ENCODE measurements around the gene CMTM7.
A peak's percentile ranks its signal among the peaks of the same experiment; 100 is the strongest.

CMTM7 gene, protein sequence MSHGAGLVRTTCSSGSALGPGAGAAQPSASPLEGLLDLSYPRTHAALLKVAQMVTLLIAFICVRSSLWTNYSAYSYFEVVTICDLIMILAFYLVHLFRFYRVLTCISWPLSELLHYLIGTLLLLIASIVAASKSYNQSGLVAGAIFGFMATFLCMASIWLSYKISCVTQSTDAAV

DNA sequence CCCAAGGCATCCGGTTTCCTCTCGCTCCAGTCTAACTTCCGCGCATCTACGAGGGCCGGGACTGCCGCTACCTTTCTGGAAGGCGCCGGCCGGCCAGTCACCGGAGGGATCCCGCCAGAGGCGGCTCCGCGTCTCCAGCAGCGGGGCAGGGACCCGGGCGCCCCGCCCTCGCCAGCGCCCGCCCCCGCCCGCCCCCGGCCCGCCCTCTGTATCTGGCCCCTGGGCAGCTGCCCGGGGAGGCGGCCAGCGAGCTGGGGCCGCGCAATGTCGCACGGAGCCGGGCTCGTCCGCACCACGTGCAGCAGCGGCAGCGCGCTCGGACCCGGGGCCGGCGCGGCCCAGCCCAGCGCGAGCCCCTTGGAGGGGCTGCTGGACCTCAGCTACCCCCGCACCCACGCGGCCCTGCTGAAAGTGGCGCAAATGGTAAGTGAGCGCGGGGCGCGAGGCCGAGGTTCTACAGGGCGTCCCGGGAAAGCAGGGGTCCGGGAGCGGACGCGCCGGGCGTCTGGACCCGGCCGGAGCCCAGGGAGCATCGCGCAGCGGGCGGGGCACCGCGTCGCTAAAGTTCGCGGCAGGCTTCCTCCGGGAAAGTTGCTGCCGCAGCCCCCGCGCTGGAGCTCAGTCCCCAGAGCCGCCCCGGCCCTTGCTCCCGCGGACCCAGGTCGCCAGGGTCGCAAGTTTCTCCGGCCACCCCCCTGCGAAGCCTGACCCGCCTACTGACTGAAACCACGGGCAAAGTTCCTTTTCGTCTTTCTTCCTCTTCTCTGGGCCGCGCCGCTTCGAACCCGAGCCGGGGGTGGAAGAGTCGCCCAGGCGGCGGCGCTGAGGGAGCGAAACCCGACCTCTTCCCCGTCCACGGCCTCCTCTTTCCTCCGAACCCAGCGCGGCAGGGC, at the start of gene CMTM7:
Gene CMTM7 (plus strand): TSS at position 211 of the 893 bp plus-strand sequence. CDS start 54 bp downstream, at position 265.
- no peak for DNase-seq

DNA sequence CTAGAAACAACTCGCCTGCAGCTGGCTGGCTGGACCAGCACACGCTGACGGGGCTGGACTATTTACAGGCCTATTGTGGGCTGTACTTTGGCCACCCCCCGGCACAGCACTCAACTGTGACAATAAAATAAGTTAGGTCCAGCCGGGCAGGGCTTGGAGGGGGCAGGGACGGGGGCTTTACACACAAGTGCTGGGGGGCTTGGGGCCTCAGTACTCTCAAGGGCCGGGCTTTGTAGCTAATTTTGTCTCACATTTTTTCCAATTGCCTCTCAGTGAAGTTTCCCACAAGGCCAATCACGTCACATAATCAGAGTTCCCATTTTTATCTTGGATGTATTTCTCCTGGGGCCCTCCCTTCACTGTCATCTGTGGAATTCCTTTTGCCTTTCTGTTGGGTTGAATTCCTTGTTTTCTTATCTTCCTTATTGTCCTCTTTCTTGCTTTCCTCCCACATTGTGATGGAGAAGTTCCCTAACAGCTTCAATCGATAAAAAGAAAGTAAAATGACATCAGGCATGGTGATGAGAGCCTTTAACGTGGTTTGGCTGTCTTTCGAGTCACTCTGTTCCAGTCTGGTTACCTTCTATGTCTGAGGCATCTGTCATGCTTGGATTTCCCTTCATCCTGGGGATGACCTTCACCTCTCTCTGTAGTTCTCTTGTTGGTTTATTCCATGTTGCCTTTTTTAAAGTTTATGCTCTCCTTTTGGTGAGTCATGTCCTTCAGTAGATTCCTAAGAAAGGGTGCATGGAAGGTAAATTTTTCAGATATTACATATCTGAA, 44.1 kb upstream of the CMTM7 start:
- DNase-seq = no peak

DNA sequence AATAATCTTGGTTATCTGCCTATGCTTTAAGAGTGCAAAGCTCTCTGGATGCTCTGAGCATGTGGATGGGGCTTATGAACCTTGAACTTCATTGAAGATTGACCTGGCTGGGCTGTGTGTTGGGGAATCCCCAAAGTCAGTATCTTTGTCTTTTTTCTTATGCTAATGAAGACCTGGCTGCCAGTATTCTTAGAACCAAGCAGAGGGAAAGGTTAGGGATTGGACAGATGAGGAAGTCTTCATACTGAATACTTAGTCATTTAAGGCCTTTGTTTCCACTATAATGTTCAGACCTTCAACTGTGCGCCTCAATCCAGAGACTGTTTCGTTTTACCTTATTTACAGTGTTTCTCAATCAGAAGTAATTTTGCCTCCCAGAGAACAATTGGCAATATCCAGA, 42.5 kb upstream of the CMTM7 start:
- no peak for DNase-seq

DNA sequence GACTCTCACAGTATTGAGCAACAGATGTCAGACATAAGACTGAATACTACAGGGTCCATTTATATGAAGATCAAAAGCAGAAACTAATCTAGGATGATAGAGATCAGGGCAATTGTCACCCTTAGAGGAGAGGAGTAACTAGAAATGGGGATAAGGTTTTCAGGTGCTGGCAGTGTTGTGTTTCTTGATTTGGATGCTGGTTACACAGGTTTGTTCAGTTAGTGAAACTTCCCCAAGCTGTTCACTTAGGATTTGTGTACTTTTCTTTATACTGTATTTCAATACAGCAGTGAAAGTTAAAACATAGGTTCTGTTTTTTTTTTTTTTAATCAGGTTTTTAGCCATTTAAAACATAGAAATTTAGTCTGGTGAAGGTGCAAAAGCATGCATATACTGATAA, 39.1 kb upstream of the CMTM7 start:
- DNase-seq = no peak

DNA sequence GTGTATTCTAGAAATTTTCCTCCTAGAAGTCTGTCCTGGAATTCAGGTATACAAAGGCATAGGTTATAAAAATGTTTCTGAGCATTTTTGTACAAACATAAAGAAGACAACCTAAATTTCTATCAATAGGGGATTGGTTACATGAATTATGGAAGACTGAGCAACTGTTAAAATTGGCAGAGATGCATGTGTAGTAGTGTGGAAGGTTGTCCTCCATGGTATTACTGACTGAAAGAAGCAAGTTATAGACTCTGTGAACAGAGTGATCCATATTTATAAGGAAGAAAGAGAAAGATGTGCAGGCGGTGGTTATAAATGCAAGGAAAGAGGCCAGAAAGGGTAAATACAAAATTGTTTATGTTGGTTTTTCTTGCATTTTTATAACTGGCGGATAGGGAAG, 38.3 kb upstream of the CMTM7 start:
- DNase-seq = no peak

DNA sequence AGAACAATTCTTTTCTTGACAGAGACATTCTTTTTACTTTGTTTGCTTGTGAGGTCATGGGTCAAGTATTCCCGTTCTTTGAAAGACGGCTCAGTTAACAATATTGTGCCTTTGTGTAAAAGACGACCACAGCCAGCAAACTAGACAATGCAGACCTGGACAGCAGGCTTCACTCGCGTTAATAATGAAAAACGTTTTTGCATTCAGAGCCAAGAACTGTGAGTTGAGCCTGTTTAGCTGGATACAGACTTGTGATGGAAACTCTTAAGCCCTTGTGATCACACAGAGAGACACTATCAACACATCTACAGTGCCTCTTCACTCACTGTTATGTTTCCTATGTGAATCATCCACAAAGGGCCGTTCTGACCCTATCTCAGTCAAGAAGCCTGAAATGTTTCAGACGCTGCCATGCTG, 37.3 kb upstream of the CMTM7 start:
- DNase-seq = no peak

DNA sequence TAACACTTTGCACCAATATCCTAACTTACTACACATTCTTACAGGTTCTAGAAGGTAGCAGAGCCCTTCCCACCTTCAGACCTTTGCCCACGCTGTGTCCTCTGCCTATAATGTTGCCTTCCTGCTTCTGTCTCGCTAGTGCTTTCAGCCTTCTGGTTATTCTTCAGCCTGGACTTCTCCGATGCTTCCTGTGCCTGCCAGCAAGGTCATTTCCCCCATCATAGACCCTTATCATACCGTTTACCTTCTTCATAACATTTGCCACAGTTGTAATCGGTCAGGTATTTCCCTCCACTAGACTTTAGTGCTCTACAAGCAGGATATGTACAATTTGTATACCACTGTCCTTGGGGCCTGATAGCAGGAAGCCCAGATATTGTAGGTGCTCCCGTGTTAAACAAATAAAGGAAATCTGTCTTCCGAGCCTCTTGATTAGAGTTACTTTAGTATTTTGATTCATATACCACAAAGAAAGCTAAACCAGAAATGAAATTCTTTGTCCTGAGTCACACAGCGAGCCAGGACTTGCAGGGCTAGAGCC, 35.8 kb upstream of the CMTM7 start:
- no peak for DNase-seq

DNA sequence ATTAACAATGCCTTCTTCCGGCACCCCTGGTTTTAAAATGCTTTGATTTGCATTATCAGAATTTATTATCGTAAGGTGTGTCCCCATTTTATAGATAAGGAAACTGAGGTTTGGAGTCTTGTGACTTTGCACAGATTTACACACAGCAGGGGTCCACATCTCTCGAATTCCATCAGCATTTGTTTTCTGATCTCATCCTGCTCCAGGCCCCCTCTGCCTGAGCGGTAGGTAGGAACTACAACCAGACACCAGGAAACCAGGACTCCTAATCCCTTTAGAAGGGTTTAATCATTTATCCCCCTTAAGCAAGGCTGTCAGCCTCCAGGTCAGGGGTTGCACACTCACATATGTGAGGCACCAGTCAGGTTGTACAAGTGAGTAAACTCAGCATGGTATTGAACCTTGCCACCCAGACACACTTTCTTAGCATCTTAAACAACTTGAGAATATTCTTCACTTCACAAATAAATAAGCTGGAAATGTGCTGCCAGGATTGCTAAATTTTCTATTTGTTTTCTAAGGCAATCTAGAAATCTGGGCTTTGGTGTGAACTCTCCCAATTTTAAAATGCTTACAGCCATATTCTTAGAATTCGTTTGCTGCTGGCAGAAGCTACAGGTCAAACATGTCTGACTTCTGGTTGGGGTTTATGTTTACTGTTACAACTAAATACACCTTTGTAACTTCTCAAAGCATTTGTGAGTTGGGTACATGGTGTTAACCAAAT, 31.7 kb upstream of the CMTM7 start:
- no peak for DNase-seq

DNA sequence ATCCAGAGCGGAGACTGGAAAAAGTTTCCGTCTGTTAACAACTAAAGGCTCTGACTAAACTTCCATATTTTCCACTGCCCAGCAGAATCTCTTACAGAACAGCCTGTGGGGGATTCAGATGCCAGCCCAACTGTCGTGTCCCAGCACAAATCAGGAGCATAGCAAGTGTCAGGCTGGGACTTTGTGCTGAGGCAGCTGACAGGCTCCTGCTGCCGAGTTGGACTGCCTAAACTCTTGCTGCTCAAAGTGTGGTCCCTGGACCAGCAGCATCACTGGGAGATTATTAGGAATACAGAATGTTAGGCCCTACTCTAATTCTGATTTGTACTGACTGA, 31.2 kb upstream of the CMTM7 start:
- DNase-seq = no peak

DNA sequence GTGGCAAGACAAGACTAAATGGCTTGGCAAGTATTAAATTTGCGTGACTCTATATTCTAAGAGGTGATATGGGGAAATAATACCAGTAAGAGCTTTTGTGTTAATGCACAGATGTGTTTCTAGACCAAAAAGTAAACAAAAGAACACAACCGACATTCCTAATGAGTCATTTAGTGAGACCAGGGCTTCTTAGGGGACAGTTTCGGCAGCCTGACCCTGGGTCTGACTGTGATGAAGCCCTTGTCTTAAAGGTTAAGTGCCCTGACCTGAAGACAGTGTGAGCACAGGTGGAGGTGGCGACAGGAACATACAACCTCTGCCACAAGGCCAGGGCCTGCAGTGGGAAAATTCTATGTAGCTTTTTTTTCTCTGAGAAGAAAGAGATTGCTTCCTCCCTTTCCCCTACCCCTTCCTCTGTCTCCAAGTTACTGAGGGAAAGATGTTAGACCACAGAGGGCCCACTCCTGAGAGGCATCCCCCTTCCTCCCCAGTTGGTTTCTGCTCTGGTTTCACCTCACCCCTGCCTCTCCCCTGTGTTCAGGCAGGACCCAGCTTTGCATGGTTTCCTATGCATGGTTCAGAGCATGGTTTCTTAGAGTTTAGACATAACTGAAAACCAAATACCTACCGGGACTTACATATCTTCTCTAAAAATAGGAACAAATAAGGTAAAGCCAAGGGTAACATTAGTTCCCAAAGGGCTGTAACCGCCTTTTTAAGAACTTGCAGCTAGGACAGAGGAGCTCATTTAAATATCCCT, 24.8 kb upstream of the CMTM7 start:
- no peak for DNase-seq

DNA sequence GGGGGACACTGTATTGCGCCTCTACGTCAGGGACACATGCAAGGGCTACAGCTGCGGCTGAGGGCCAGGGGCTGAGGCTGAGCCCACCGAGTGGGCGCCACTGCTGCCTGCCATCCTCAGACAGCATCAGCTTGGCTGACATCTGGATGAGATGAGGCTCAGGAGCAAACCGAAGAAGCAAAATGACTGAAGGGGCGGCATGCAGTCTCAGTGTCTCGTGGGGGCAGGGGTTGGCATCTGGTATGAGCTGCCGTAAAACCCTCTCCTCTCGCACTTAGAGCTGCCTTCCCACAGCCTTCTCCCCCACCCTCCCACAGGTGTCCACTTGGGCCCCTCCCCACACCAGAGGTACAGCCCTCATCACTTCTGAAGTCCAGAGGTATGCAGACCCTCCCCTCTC, 24.2 kb upstream of the CMTM7 start:
- DNase-seq = no peak

DNA sequence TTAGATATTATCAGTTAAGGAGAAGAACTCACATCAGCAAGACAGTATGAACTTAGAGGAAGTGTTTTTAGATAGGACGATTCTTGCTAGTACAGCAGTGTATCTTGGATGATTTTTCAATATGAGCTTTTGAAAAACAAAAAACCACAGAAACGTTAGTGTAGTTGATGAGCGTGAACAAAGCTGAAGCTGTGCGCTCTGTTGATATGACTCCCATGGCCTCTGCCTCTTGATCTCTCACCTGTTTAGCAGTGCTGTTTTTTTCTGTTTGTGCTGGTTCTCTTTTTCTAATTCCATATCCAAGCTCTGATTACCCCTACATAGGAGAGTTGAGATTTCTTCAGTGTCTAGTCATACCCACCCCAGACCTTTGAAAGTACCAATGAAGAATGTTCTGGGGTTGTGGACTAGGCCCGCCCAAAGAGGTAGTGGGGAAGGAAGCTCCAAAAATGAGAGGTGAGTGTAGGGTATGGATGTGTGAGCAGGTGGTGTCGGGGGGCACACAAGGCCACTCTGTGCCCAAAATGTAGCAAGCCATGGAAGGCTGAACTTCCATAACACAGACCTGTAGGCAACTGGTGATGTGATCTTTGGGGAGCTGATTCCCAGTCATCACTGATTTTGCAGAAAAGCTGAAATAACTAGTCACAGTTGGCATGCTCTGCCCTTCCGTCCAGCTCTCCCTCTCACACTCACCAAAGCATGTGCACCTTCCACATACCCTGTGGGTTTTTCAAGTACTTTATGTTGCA, 20.0 kb upstream of the CMTM7 start:
- DNase-seq = no peak

DNA sequence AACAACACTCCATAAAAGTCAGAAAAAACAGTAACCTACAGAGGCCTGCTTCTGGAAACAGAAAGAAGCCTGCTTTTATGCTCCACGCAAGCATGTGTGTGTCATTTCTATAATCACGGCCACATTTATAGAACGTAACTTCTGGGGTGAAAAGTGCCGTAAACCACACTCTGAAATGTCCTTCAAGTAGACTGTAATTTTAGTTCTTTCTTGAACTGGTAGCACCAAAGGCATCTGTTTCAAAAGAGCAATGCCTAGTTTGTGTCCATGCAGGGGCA, 19.5 kb upstream of the CMTM7 start:
- DNase-seq = no peak

DNA sequence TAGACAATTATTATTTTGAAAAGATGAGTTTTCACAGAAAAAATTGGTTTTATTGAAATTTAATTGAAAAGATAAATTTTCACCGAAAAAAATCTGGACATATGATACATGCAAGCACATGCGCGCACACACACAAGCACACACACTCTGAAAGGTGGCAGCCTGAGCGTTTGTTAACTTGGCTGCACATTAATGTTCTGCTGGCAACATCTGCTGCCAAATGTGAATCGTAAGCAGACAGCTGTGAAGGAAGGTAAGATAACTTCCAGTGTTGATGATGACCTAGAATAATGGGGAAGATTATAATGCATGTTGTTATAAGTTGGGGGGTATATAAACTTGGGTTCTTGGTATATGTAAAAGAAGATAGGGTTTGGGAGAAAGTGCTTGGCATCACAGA, 18.4 kb upstream of the CMTM7 start:
- peak; percentile 36 to 46 for DNase-seq

DNA sequence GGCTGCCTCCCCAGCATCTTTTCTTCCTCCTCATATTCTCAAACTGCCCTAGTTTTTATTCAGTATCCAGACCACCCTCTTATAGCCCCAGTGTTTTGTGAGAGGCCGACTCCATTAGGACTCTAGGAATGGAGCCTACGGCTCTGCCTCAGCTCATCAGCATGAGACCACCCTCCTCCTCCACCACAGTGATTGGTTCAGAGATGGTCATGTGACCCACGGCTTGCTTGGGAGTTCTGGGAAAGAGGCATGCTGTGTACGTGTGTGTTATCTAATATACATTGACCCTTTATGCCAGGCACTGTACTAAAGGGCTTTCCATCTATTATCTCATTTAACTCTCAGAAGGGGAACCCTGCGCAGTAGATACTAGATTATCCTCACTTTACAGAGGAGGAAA, 17.8 kb upstream of the CMTM7 start:
- no peak for DNase-seq

DNA sequence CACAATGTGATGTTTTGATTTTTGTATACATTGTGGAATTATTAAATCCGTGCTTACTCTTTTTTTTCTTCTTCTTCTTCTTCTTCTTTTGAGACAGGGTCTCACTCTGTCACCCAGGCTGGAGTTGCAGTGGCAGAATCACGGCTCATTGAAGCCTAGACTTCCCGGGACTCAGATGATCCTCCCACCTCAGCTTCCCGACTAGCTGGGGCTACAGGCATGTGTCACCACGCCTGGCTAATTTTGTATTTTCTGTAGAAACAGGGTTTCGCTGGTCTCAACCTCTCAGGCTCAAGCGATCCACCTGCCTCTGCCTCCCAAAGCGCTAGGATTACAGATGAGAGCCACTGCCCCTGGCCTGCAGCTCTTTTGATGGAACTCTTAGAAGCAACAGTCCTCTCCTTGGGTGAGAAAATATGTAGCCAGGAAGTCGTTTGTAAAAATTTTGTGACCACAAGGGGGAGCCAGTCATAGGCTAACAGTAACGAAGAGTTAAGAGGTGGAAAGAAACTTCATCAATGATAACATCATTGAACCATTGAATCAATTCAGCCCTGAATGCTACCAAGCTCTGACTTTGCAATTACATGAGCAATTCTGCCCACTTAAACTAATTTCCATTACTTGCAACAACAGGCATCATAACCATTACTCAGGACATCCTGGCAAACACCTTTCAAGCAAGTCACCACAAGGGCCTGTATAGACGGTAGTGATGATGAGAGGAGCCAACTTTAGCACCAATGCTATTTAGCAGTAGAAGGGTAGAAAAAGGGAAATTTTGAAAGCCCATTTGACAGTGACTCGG, 16.7 kb upstream of the CMTM7 start:
- peak; percentile 47 to 53 for DNase-seq

DNA sequence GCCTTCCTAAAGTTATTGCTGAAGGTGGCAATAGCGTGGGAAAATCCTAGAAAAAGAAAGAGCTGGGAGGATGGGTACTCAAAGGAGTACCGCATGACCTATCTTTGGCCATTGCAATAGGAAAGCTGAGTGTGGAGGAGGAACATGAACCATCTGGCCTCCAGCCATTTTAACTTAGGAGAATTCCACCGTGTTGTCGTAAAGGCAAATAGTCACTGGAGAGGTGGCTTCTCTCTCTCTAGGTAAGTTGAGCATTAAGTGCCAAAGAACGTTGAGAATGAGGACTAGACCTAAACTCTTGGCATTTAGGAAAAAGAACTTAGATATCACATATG, 16.1 kb upstream of the CMTM7 start:
- DNase-seq = no peak

DNA sequence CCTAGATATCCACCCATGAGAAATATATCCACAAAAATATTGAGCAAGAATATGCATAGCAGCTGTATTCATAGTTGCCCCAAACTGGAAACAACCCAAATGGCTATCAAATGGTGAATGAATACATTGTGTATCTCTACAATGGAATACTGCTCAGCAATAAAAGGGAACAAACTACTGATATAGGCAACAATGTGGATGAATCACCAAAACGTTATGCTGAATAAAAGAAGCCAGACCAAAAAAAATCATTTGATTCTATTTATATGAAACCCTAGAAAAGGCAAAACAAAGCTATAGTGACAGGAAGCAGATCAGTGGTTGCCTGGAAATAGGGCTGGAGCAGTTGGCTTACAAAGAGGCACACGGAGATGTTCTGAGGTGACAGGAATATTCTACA, 15.5 kb upstream of the CMTM7 start:
- no peak for DNase-seq

DNA sequence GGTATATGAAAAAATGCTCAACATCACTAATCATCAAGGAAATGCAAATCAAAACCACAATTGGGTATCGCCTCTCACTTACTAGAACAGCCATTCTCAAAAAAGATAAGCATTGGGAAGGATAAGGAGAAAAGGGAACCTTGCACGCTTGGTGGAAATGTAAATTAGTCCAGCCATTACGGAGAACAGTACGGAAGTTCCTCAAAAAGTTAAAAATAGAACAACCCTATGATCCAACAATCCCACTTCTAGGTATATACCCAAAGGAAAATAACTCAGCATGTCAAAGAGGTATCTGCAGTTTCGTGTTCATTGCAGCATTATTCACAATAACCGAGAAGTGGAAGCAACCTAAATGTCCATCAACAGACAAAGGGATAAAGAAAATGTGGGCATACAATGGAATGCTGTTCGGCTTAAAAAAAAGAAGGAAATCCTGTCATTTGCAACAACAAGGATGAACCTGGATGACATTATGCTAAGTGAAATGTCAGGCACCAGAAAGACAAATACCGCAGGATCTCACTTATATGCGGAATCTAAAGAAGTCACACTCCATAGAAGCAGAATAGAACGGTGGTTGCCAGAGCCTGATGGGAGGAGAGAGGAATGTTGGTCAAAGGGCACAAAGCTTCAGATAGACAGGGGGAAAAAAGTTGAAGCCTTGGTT, 11.7 kb upstream of the CMTM7 start:
- DNase-seq = no peak

DNA sequence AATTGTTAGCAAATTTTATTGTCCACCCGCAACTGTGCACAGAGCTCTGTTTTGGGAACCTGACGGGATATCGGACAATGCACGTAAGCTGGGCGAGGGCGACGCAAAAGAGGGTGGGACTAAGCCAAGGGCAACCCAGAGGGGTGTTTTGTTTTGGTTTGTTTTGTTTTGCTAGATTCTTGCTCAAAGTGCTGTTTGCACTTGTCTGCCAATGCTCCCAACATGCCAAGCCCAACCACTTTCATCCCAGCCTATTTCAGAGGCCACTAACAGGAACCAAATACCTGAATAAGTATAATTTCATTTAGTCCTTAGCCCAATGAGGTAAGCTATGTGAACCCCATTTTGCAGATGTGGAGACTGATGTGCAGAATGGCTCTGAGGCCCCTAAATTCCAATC, 9.7 kb upstream of the CMTM7 start:
- no peak for DNase-seq

All from SHP77 (cell line).